Dendritic cell treated with granulocyte-macrophage colony-stimulating factor and Interleukin-4, amounts not matched to agents 40 ng/mL and 50 ng/mL, for 4 days (primary cell): ENCODE data around the gene SLC29A3.

Experiments used
- H3K27ac Mint-ChIP-seq: one replicate; pipeline ENCODE4 v1.8.0; 2022; ENCODE audit warnings: mild to moderate bottlenecking, mixed read lengths
- H3K27me3 Mint-ChIP-seq: one replicate; pipeline ENCODE4 v1.8.0; 2022; ENCODE audit warnings: mild to moderate bottlenecking, mixed read lengths
- H3K36me3 Mint-ChIP-seq: one replicate; pipeline ENCODE4 v1.8.0; 2022; ENCODE audit warnings: low read depth, mixed read lengths
- H3K4me1 Mint-ChIP-seq: one replicate; pipeline ENCODE4 v1.8.0; 2022; ENCODE audit warnings: low read depth, mixed read lengths
- H3K4me3 Mint-ChIP-seq: one replicate; pipeline ENCODE4 v1.8.0; 2022; ENCODE audit warnings: mild to moderate bottlenecking, moderate library complexity, mixed read lengths
- H3K9me3 Mint-ChIP-seq: one replicate; pipeline ENCODE4 v1.8.0; 2022; ENCODE audit warnings: mixed read lengths
- intact Hi-C: fragments of 100-400 bp; cut with micrococcal nuclease; formaldehyde crosslinking; loops from one replicate; pipeline ENCODE4 v1.15.0; 2022

The SLC29A3 gene

DNA sequence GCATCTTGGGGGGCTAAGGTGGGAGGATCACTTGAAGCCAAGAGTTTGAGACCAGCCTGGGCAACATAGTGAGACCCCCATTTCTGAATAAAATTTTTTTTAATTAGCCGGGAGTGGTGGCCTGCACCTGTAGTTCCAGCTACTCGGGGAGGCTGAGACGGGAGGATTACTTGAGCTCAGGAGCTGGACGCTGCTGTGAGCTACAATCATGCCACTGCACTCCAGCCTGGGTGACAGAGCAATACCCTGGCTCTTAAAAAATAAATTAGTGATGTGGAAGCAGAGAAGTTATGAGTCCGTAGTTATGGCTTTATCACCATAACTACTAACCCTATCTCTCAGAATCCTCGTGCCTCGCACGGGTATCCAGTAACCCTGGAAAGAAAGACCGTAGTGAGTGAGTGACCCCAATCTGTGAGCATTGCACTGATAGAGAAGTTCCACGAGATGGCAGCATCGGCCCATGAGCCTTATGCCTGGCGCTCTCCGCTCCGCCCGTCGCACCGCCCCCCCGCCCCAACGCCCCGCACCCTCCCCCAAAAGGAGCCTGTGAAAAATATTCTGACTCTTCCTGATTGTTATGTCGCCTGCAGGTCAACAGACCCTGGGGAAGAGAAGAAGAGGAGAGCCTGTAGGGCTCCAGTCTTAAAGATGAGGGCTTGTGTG, 4.9 kb upstream of the SLC29A3 start:
- no peaks in the 10 kb centered on the region for H3K9me3 Mint-ChIP-seq
- H3K36me3 Mint-ChIP-seq: peaks cover under 1% of the 10 kb centered on the region
- peaks cover 11% of the 10 kb centered on the region for H3K27me3 Mint-ChIP-seq
- H3K27ac Mint-ChIP-seq: peak overlapping the region; percentile 51
- peaks cover 71% of the 10 kb centered on the region for H3K4me1 Mint-ChIP-seq
- peak overlapping the region; percentile 5 for H3K4me3 Mint-ChIP-seq
- intact Hi-C loops: loop anchor here (2.0 to 10.0 kb wide), 6 partner anchors 171 to 731 kb away; no protein-coding TSS in a partner anchor

DNA sequence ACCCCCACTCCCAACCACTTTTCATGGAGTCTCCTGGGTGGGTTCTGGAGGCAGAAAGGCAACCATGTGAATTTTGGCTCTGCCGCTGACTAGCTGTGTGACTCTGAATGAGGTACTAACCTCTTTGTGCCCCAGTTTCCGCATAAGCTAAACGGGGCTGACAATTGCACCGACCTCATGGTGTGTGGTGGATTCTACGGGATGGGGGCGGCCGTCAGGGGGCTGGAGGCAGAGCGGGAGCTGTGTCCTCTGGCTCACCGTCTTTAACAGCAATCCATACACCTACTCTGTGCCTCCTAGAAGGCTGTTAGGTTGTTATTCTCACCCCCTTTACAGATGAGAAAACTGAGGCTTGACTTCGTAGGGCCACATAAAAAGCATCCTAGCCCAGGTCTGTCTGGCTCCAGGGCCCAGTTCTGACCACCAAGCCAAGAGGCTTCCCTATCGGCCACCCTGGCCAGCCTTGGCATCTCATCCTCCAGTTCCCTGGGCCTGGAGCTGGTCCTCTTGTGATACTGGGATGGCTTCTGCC, 4.3 kb upstream of the SLC29A3 start:
- no peaks in the 10 kb centered on the region for H3K9me3 Mint-ChIP-seq

GRCh38 chr10:71316056-71316785, 2.8 kb upstream of the SLC29A3 start:
- H3K9me3 Mint-ChIP-seq: no peaks in the 10 kb centered on the region
- no peak overlapping the region for H3K4me3 Mint-ChIP-seq
- peaks cover 6% of the 10 kb centered on the region for H3K36me3 Mint-ChIP-seq
- intact Hi-C loops: loop anchor here (5.0 to 10.0 kb wide), 5 partner anchors 169 to 729 kb away; no protein-coding TSS in a partner anchor
- H3K27ac Mint-ChIP-seq: peak overlapping the region; percentile 36
- H3K27me3 Mint-ChIP-seq: peaks cover 11% of the 10 kb centered on the region
- H3K4me1 Mint-ChIP-seq: peaks cover 68% of the 10 kb centered on the region

More for the DNA sequence above, 4.3 kb upstream of the SLC29A3 start:
- intact Hi-C loops: loop anchor here (2.0 to 10.0 kb wide), 7 partner anchors 170 to 730 kb away; no protein-coding TSS in a partner anchor
- H3K4me1 Mint-ChIP-seq: peaks cover 67% of the 10 kb centered on the region
- peaks cover 6% of the 10 kb centered on the region for H3K36me3 Mint-ChIP-seq
- peak overlapping the region; percentile 5 for H3K4me3 Mint-ChIP-seq
- no peak overlapping the region for H3K27ac Mint-ChIP-seq
- H3K27me3 Mint-ChIP-seq: peaks cover 11% of the 10 kb centered on the region

DNA sequence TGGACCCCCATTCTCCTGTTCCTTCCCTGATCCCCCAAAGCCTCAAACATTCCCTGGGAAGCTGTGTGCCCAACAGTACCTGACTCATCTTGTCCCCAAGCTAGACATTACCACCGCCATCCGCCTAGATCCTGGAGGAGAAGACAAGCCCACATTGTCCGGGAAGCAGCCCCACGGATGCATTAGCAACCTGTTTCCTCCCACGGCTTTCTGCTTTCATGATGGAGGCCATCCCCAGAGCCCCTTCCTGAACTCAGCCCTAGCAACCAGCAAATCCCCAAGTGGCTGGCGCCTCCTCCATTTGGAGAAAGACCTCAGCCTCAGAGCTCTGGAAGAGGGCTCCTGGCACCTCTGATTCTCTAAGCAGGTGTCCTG, 2.3 kb upstream of the SLC29A3 start:
- Mint-ChIP-seq H3K4me3 (no peak overlapping the region), H3K36me3 (peaks cover 6% of the 10 kb centered on the region), H3K27me3 (peaks cover 11% of the 10 kb centered on the region), H3K4me1 (peaks cover 73% of the 10 kb centered on the region), H3K9me3 (no peaks in the 10 kb centered on the region), H3K27ac (peak overlapping the region; percentile 36)
- intact Hi-C loops: loop anchor here (5.0 to 10.0 kb wide), 5 partner anchors 168 to 728 kb away; no protein-coding TSS in a partner anchor

GRCh38 chr10:71317739-71318138, 1.3 kb upstream of the SLC29A3 start:
- Mint-ChIP-seq H3K27ac (no peak overlapping the region), H3K4me1 (peaks cover 80% of the 10 kb centered on the region), H3K9me3 (no peaks in the 10 kb centered on the region), H3K27me3 (peaks cover 11% of the 10 kb centered on the region), H3K36me3 (peaks cover 15% of the 10 kb centered on the region), H3K4me3 (no peak overlapping the region)
- intact Hi-C loops: loop anchor here (2.0 to 10.0 kb wide), 6 partner anchors 59 to 727 kb away; no protein-coding TSS in a partner anchor

GRCh38 chr10:71319800-71320392, 837 bp downstream of the SLC29A3 start:
- Mint-ChIP-seq H3K9me3 (no peaks in the 10 kb centered on the region), H3K27me3 (no peaks in the 10 kb centered on the region), H3K36me3 (peaks cover 37% of the 10 kb centered on the region), H3K4me1 (peaks cover 82% of the 10 kb centered on the region), H3K4me3 (peak overlapping the region; percentile 100), H3K27ac (peak overlapping the region; percentile 90)
- intact Hi-C loops: loop anchor here (1.0 to 10.0 kb wide), 8 partner anchors 57 to 725 kb away; no protein-coding TSS in a partner anchor

- intact Hi-C loops: no loop called here
- Mint-ChIP-seq H3K4me3 (peak overlapping the region; percentile 14), H3K4me1 (peaks cover 80% of the 10 kb centered on the region), H3K36me3 (peaks cover 44% of the 10 kb centered on the region), H3K9me3 (no peaks in the 10 kb centered on the region), H3K27ac (peak overlapping the region; percentile 90), H3K27me3 (no peaks in the 10 kb centered on the region)
These were observed 1.5 kb downstream of the SLC29A3 start for GRCh38 chr10:71320592-71320991.

- H3K4me3 Mint-ChIP-seq: no peak overlapping the region
- H3K4me1 Mint-ChIP-seq: peaks cover 72% of the 10 kb centered on the region
- no peaks in the 10 kb centered on the region for H3K27me3 Mint-ChIP-seq
- intact Hi-C loops: no loop called here
- no peaks in the 10 kb centered on the region for H3K9me3 Mint-ChIP-seq
- H3K36me3 Mint-ChIP-seq: peaks cover 52% of the 10 kb centered on the region
- no peak overlapping the region for H3K27ac Mint-ChIP-seq
These were observed 2.3 kb downstream of the SLC29A3 start for GRCh38 chr10:71321386-71321785.

DNA sequence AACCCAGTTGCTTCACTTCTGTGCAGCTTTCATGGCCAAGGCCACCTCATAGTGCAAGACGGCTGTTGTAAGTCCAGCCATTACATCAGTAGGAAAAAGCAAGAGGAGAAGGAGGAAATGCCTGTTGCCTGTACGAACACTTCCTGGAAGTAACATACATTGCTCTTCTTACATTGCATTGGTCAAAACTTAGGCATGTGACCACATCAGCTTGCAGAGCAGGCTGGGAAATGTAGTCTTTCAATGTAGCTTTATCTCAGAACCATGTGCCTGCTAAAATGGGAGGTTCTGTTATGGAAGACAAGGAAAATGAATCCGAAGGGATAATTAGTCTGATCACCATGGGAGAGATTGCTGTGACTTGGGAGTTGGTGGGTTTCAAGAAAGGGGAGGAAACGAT, 4.3 kb downstream of the SLC29A3 start:
- peaks cover 74% of the 10 kb centered on the region for H3K4me1 Mint-ChIP-seq
- intact Hi-C loops: no loop called here
- no peaks in the 10 kb centered on the region for H3K27me3 Mint-ChIP-seq
- H3K27ac Mint-ChIP-seq: peak overlapping the region; percentile 7
- no peaks in the 10 kb centered on the region for H3K9me3 Mint-ChIP-seq
- peaks cover 72% of the 10 kb centered on the region for H3K36me3 Mint-ChIP-seq
- no peak overlapping the region for H3K4me3 Mint-ChIP-seq

DNA sequence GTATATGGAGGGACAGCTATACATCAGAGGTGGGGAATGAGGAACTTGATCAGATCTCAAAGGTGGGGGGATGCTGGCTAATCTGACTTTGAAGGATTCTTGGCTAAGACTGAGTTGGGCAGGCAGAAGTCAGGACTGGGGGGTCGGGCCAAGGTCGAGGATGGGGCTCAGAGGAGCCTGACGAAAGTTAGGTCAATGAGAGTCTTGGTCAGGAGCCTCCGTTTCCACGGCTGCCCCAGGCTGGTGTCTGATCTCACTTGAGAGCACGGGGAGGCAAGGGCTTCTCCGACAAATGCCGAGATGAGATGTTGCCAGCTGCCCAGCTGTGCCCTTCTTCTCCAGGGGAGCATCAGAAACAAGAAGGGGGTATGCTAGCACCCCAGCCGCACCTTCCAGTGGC, 5.7 kb downstream of the SLC29A3 start:
- Mint-ChIP-seq H3K27ac (no peak overlapping the region), H3K36me3 (peaks cover 79% of the 10 kb centered on the region)
- intact Hi-C loops: no loop called here

GRCh38 chr10:71325267-71325666, 6.2 kb downstream of the SLC29A3 start:
- Mint-ChIP-seq H3K36me3 (peaks cover 84% of the 10 kb centered on the region), H3K4me3 (no peak overlapping the region), H3K27me3 (no peaks in the 10 kb centered on the region), H3K4me1 (peaks cover 71% of the 10 kb centered on the region), H3K9me3 (no peaks in the 10 kb centered on the region), H3K27ac (no peak overlapping the region)
- intact Hi-C loops: no loop called here

More for the DNA sequence above, 5.7 kb downstream of the SLC29A3 start:
- no peaks in the 10 kb centered on the region for H3K27me3 Mint-ChIP-seq
- H3K4me3 Mint-ChIP-seq: no peak overlapping the region
- no peaks in the 10 kb centered on the region for H3K9me3 Mint-ChIP-seq
- peaks cover 72% of the 10 kb centered on the region for H3K4me1 Mint-ChIP-seq

DNA sequence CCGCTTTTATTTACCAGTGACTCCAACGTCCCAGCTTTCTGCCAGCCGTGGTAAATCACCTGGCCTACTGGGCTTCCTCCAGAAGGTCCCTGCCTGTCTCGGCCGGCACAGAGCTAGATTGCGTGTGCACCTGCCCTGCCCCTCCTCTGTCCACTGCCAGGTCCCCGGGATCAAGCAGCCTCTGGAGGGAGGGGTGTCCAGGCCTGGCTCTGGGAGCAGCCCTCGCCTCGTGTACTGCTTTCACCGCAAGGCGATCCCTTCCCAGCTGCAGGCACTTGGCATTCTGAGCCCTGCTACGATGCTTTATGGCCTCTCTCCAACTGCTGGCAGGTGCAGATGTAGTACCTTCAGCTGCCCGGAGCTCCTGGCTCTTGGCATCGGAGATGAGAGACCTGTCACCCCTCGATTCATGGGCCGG, 7.4 kb downstream of the SLC29A3 start:
- no peaks in the 10 kb centered on the region for H3K9me3 Mint-ChIP-seq
- H3K27ac Mint-ChIP-seq: no peak overlapping the region
- intact Hi-C loops: no loop called here
- no peaks in the 10 kb centered on the region for H3K27me3 Mint-ChIP-seq
- peaks cover 96% of the 10 kb centered on the region for H3K36me3 Mint-ChIP-seq
- peaks cover 68% of the 10 kb centered on the region for H3K4me1 Mint-ChIP-seq
- H3K4me3 Mint-ChIP-seq: no peak overlapping the region

GRCh38 chr10:71330789-71331404, 11.8 kb downstream of the SLC29A3 start:
- intact Hi-C loops: no loop called here
- no peak overlapping the region for H3K4me3 Mint-ChIP-seq
- H3K36me3 Mint-ChIP-seq: peaks cover 87% of the 10 kb centered on the region
- no peaks in the 10 kb centered on the region for H3K9me3 Mint-ChIP-seq
- peak overlapping the region; percentile 2 for H3K27ac Mint-ChIP-seq
- no peaks in the 10 kb centered on the region for H3K27me3 Mint-ChIP-seq
- H3K4me1 Mint-ChIP-seq: peaks cover 73% of the 10 kb centered on the region
